CD8-positive, alpha-beta memory T cell (primary cell): ENCODE measurements around the gene ATG4C. TPM values are rescaled to one million over a fixed set of nuclear protein-coding genes. Genes with fewer than 3 reads are reported as not detected.
"Not testable (repeated sequence)": the region's sequence is repeated elsewhere in the genome, so short reads cannot be mapped to it uniquely, and the experiment has no call there.

ENCODE experiments used
- CTCF ChIA-PET: fragments of 350-600 bp; sonication (Branson Sonifier 250); formaldehyde crosslinking; loops from one replicate; lab custom pipeline; 2021; ENCODE audit warnings: antibody characterized with exemption; lab: Charles Lee
- POLR2A ChIA-PET: fragments of 350-600 bp; sonication (Branson Sonifier 250); formaldehyde crosslinking; loops from one replicate; lab custom pipeline; 2021; ENCODE audit warnings: antibody characterized with exemption; lab: Charles Lee
- DNase-seq, 5 donors: peaks; one replicate each; pipeline versions ENCODE4 v3.0.0 to v3.0.0-alpha.2; 2020 to 2022; ENCODE audit warnings: mixed read lengths in 1 of 5
- H3K27ac ChIP-seq: one replicate; pipeline ENCODE4 v1.7.0; 2013; ENCODE audit warnings: low read depth, mild to moderate bottlenecking, low read length, moderate library complexity
- H3K27me3 ChIP-seq: 2 replicates; pipeline ENCODE4 v1.7.0; 2013; ENCODE audit warnings: low read length, mild to moderate bottlenecking; ENCODE audit not compliant: insufficient read depth, poor library complexity, severe bottlenecking
- H3K36me3 ChIP-seq: 2 replicates; pipeline ENCODE4 v1.7.0; 2013; ENCODE audit warnings: mild to moderate bottlenecking, low read length, moderate library complexity; ENCODE audit not compliant: insufficient read depth
- H3K4me1 ChIP-seq: 2 replicates; pipeline ENCODE4 v1.7.0; 2013; ENCODE audit warnings: mild to moderate bottlenecking, low read length, moderate library complexity; ENCODE audit not compliant: insufficient read depth
- H3K4me3 ChIP-seq: 2 replicates; pipeline ENCODE4 v1.7.0; 2013; ENCODE audit warnings: mild to moderate bottlenecking, low read length
- H3K9me3 ChIP-seq: 2 replicates; pipeline ENCODE4 v1.7.0; 2013; ENCODE audit warnings: mild to moderate bottlenecking, low read length
- H3K27ac Mint-ChIP-seq, 8 donors: one replicate each; pipeline ENCODE4 v1.8.0; 2020 to 2021; ENCODE audit warnings: mixed read lengths in 8 of 8, mild to moderate bottlenecking in 6 of 8, inconsistent platforms in 3 of 8, moderate library complexity in 3 of 8
- H3K27me3 Mint-ChIP-seq, 2 donors: one replicate each; pipeline ENCODE4 v1.8.0; 2020 to 2021; ENCODE audit warnings: mixed read lengths in 2 of 2, mild to moderate bottlenecking in 1 of 2, moderate library complexity in 1 of 2
- H3K36me3 Mint-ChIP-seq, 3 donors: one replicate each; pipeline ENCODE4 v1.8.0; 2020 to 2021; ENCODE audit warnings: mixed read lengths in 3 of 3, inconsistent platforms in 1 of 3, mild to moderate bottlenecking in 1 of 3
- H3K4me1 Mint-ChIP-seq, 3 donors: one replicate each; pipeline ENCODE4 v1.8.0; 2020 to 2021; ENCODE audit warnings: mixed read lengths in 3 of 3, inconsistent platforms in 1 of 3, mild to moderate bottlenecking in 1 of 3
- H3K4me3 Mint-ChIP-seq, 7 donors: one replicate each; pipeline ENCODE4 v1.8.0; 2020 to 2021; ENCODE audit warnings: mixed read lengths in 7 of 7, mild to moderate bottlenecking in 6 of 7, moderate library complexity in 4 of 7, inconsistent platforms in 2 of 7
- H3K9me3 Mint-ChIP-seq, 5 donors: one replicate each; pipeline ENCODE4 v1.8.0; 2020 to 2022; ENCODE audit warnings: mixed read lengths in 5 of 5, mild to moderate bottlenecking in 3 of 5, moderate library complexity in 2 of 5, inconsistent platforms in 1 of 5
- polyA plus RNA-seq: library from polyadenylated mRNA; unstranded; fragments of 300-500 nt; fragmentation: Illumina TruSeq; gene quantifications from one replicate; pipeline ENCODE4 v1.2.3, GENCODE V29; 2021
- total RNA-seq, 2 experiments: library from RNA; stranded (reverse); gene quantifications; one replicate each; pipeline ENCODE4 v1.2.3, GENCODE V29; 2021

ATG4C gene
- total and polyA plus RNA-seq, 3 experiments from 2014 or later, result 13.4 to 20.0 (median 17.7) TPM

DNA sequence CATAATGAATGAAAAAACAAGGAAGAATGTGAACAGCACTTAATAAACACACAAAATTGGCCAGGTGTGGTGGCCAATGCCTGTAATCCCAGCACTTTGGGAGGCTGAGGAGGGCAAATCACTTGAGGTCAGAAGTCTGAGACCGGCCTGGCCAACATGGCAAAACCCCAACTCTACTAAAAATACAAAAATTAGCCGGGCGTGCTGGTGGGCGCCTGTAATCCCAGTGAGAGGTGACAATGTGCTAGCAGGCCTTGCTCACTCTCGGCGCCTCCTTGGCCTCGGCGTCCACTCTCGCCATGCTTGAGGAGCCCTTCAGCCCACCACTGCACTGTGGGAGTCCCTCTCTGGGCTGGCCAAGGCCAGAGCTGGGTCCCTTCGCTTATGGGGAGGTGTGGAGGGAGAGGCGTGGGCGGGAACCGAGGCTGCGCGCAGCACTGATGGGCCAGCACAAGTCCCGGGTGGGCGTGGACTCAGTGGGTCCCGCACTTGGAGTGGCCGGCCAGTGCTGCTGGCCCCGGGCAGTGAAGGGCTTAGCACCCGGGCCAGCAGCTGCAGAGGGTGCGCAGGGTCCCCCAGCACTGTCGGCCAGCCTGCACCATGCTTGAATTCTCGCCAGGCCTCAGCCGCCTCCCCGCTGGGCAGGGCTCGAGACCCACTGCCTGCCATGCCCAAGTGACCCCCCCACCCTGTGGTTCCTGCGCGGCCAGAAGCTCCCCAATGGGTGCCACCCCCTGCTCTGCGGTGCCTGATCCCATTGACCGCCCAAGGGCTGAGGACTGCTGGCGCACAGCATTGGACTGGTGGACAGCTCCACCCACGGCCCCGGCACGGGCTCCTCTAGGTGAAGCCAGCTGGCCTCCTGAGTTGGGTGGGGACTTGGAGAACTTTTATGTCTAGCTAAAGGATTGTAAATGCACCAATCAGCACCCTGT, 30.6 kb upstream of the ATG4C start:
- H3K4me3 Mint-ChIP-seq, result no peak overlapping the region
- H3K27ac Mint-ChIP-seq, result no peak overlapping the region
- peaks cover 6 to 19% of the 10 kb centered on the region in 2 donors for H3K27me3 Mint-ChIP-seq
- DNase-seq, result no peak
- no peaks in the 10 kb centered on the region for H3K36me3 Mint-ChIP-seq
- no peak overlapping the region for H3K27ac ChIP-seq
- H3K9me3 Mint-ChIP-seq, result no peaks in the 10 kb centered on the region
- no peak overlapping the region for H3K4me3 ChIP-seq
- no peaks in the 10 kb centered on the region for H3K4me1 ChIP-seq
- H3K4me1 Mint-ChIP-seq, result no peaks in the 10 kb centered on the region
- H3K36me3 ChIP-seq, result no peaks in the 10 kb centered on the region
- CTCF ChIA-PET, result interaction anchor here (1.6 kb wide), 1 partner anchor 9 kb away, joined by 3 read pairs; no protein-coding TSS in a partner anchor
- POLR2A ChIA-PET, result no interaction called here
- H3K9me3 ChIP-seq, result no peaks in the 10 kb centered on the region
- H3K27me3 ChIP-seq, result no peaks in the 10 kb centered on the region

DNA sequence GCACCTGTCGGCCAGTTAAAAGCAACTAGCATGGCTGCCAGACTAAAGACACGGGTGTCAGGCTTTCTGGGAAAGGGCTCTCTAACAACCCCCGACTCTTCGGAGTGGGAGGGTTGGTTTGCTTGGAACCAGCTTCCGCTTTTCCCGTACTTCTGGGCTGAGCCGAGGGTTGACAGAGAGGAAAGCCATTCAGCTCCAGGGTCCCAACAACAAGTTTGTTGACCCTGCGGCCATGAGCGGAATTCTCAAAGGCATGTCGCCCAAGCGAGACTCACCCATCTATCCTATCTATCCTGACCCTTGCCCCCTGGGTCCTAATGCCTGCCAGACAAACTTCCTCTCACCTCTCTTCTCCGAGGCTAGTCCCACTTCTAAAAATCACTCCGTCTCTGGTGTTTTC, 29.0 kb upstream of the ATG4C start:
- H3K27me3 Mint-ChIP-seq, result peaks cover 6 to 19% of the 10 kb centered on the region in 2 donors
- H3K4me1 Mint-ChIP-seq, H3K4me3 Mint-ChIP-seq, H3K27ac ChIP-seq, H3K4me1 ChIP-seq, H3K36me3 ChIP-seq, H3K9me3 Mint-ChIP-seq, DNase-seq, H3K36me3 Mint-ChIP-seq, H3K27ac Mint-ChIP-seq, H3K9me3 ChIP-seq, H3K27me3 ChIP-seq, POLR2A ChIA-PET, H3K4me3 ChIP-seq: not testable (repeated sequence)
- CTCF ChIA-PET, result interaction anchor here (1.6 kb wide), 1 partner anchor 8 kb away, joined by 3 read pairs; no protein-coding TSS in a partner anchor

DNA sequence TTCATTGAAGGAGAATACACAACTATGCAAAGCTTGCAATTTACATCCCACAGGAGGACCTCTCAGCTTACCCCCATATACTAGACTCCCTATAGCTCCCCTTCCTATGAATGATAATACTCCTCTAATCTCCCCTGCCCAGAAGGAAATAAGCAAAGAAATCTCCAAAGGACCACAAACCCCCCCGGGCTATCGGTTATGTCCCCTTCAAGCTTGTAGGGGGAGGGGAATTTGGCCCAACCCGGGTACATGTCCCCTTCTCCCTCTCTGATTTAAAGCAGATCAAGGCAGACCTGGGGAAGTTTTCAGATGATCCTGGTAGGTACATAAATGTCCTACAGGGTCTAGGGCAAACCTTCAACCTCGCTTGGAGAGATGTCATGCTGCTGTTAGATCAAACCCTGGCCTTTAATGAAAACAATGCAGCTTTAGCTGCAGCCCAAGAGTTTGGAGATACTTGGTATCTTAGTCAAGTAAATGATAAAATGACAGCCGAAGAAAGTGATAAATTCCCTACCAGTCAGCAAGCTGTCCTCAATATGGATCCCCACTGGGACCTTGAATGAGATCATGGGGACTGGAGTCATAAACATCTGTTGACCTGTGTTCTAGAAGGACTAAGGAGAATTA, 27.6 kb upstream of the ATG4C start:
- POLR2A ChIA-PET, H3K4me1 ChIP-seq, DNase-seq, H3K36me3 Mint-ChIP-seq, CTCF ChIA-PET, H3K36me3 ChIP-seq, H3K4me1 Mint-ChIP-seq, H3K4me3 ChIP-seq, H3K27me3 ChIP-seq, H3K9me3 Mint-ChIP-seq, H3K27ac Mint-ChIP-seq, H3K9me3 ChIP-seq, H3K27ac ChIP-seq, H3K4me3 Mint-ChIP-seq: not testable (repeated sequence)
- peaks cover 7 to 19% of the 10 kb centered on the region in 2 donors for H3K27me3 Mint-ChIP-seq

DNA sequence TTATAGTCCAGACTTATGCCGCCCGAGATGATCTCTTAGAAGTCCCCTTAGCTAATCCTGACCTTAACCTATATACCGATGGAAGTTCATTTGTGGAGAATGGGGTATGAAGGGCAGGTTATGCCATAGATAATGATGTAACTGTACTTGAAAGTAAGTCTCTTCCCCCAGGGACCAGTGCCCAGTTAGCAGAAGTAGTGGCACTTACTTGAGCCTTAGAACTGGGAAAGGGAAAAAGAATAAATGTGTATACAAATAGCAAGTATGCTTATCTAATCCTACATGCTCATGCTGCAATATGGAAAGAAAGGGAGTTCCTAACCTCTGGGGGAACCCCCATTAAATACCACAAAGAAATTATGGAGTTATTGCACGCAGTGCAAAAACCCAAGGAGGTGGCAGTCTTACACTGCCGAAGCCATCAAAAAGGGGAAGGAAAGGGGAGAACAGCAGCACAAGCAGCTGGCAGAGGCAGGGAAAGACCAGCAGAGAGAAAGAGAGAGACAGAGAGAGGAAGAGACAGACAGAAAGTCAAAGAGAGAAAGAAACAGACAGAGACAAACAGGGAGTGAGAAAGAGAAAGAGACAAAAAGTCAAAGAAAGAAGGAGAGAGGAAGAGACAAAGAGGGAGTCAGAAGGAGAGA, 24.6 kb upstream of the ATG4C start:
- H3K27ac Mint-ChIP-seq, H3K9me3 Mint-ChIP-seq, POLR2A ChIA-PET, H3K4me1 Mint-ChIP-seq, H3K36me3 ChIP-seq, H3K4me1 ChIP-seq, H3K27ac ChIP-seq, H3K4me3 Mint-ChIP-seq, H3K36me3 Mint-ChIP-seq, H3K9me3 ChIP-seq, H3K27me3 ChIP-seq, DNase-seq, H3K4me3 ChIP-seq, CTCF ChIA-PET: not testable (repeated sequence)
- H3K27me3 Mint-ChIP-seq, result peaks cover 12 to 30% of the 10 kb centered on the region in 2 donors

DNA sequence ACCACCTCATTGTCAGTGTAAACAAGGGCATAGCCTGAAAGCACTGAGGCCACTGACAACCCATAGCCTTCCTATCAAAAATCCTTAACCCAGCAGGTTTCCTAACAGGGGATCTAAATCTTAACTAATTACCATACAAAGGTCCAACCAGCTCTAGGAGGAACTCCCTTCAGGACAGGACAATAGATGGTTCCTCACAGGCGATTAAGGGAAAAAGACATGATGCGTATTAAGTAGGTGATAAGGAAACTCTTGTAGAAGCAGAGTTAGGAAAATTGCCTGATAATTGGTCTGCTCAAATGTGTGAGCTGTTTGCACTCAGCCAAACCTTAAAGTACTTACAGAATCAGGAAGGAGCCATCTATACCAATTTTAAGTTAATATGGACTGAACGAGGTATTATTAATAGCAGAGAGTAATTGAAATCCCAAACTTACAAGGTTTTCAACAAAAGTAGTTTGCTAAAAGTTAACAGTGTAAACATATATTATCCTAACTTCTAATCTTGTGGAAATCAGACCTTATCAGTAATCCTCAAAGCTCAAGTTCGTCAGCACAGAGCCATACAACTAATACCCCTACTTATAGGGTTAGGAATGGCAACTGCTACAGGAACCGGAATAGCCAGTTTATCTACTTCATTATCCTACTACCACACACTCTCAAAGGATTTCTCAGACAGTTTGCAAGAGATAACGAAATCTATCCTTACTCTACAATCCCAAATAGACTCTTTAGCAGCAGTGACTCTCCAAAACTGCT, 23.7 kb upstream of the ATG4C start:
- peaks cover 11 to 28% of the 10 kb centered on the region in 2 donors for H3K27me3 Mint-ChIP-seq
- H3K9me3 ChIP-seq, POLR2A ChIA-PET, H3K4me3 ChIP-seq, H3K4me3 Mint-ChIP-seq, H3K27ac Mint-ChIP-seq, H3K27ac ChIP-seq, H3K36me3 Mint-ChIP-seq, H3K36me3 ChIP-seq, H3K9me3 Mint-ChIP-seq, H3K27me3 ChIP-seq, H3K4me1 ChIP-seq, DNase-seq, CTCF ChIA-PET, H3K4me1 Mint-ChIP-seq: not testable (repeated sequence)

DNA sequence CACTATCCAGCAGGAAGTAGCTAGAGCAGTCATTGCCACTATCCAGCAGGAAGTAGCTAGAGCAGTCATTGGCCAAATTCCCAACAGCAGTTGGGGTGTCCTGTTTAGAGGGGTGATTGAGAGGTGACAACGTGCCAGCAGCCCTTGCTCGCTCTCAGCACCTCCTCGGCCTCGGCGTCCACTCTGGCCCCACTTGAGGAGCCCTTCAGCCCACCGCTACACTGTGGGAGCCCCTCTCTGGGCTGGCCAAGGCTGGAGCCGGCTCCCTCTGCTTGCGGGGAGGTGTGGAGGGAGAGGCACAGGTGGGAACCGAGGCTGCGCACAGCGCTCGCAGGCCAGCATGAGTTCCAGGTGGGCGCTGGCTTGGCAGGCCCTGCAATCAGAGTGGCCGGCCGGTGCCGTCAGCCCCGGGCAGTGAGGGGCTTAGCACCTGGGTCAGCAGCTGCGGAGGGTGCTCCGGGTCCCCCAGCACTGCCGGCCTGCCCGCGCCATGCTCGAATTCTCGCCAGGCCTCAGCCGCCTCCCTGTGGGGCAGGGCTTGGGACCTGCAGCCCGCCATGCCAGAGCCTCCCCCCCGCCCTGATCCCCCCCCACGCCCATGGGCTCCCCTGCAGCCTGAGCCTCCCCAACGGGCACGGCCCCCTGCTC, 22.6 kb upstream of the ATG4C start:
- POLR2A ChIA-PET, H3K9me3 ChIP-seq, CTCF ChIA-PET, H3K4me3 ChIP-seq, H3K4me1 Mint-ChIP-seq, DNase-seq, H3K9me3 Mint-ChIP-seq, H3K36me3 Mint-ChIP-seq, H3K36me3 ChIP-seq, H3K27ac ChIP-seq, H3K27ac Mint-ChIP-seq, H3K4me3 Mint-ChIP-seq, H3K27me3 ChIP-seq, H3K4me1 ChIP-seq: not testable (repeated sequence)
- H3K27me3 Mint-ChIP-seq, result peaks cover 10 to 25% of the 10 kb centered on the region in 2 donors

DNA sequence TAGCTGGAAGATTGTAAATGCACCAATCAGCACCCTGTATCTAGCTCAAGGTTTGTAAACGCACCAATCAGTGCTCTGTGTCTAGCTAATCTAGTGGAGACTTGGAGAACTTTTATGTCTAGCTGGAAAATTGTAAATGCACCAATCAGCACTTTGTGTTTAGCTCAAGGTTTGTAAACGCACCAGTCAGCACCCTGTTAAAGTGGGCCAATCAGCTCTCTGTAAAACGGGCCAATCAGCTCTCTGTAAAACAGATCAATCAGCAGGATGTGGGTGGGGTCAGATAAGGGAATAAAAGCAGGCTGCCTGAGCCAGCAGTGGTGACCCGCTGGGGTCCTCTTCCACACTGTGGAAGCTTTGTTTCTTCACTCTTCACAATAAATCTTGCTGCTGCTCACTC, 21.9 kb upstream of the ATG4C start:
- POLR2A ChIA-PET, H3K4me1 ChIP-seq, H3K27ac Mint-ChIP-seq, H3K4me3 Mint-ChIP-seq, H3K36me3 Mint-ChIP-seq, H3K4me1 Mint-ChIP-seq, H3K27ac ChIP-seq, H3K9me3 ChIP-seq, DNase-seq, H3K27me3 ChIP-seq, H3K4me3 ChIP-seq, H3K9me3 Mint-ChIP-seq, H3K36me3 ChIP-seq: not testable (repeated sequence)
- CTCF ChIA-PET, result interaction anchor here (0.7 kb wide), 1 partner anchor 8 kb away, joined by 3 read pairs; no protein-coding TSS in a partner anchor
- H3K27me3 Mint-ChIP-seq, result peaks cover 10 to 23% of the 10 kb centered on the region in 2 donors
